GM23248 (cell line): ENCODE results near the gene SLC43A1.

Experiments used
- EZH2 ChIP-seq: fragments of 200-600 bp; sonication (generic); IDR thresholded peaks from 2 replicates; pipeline ENCODE4 v1.6.1; 2018; ENCODE audit warnings: antibody characterized with exemption, mild to moderate bottlenecking; ENCODE audit not compliant: insufficient read depth, poor library complexity, severe bottlenecking
- EZH2phosphoT487 ChIP-seq: fragments of 200-600 bp; sonication (generic); IDR thresholded peaks from 2 replicates; pipeline ENCODE4 v1.6.1; 2018; ENCODE audit warnings: antibody characterized with exemption, moderate library complexity, mild to moderate bottlenecking, low read depth; ENCODE audit not compliant: insufficient read depth

DNA sequence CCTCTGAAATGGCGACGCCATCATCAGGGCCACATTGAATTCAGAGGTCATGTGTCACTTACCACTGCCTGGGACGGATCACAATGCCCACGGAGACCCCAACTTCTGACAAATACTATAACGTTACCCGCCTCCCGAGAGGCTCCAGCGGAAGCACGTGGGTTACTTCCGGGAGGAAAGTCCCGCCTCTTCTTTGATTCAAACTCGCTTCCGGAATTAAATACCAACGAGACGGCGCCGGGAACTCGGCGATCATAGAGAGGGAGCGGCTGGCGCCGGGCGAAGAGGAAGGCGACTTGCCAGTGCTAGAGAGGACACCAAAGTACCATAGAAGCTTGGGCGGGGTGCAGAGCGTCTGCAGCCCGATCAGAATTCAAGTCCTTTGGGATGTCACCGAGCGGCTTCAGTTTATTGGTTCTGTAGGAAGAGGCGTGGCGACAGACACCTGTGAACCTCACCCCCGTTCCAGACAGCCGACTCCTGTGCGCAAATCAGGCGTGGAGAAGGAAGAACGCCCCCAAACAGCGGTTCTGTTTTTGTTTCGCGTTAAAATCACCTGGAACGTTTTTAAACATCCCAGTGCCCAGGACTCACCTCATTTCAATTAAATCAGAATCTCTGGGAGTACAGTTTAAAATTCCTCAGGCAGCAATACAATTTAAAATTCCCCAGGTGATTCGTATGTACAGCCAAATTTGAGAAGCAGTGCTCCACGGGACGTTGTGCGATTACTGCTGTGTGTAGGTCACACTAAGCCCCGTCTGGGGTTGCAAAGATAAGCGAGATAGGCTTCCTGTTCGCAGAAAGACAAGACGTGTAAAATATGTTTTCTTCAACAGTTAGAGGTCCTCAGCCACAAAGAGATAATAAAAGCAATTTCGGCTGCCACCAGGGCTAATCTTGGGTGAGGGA, 15.3 kb upstream of the SLC43A1 start, which contains the start of gene TIMM10:
- TF ChIP-seq EZH2phosphoT487 (no peak), EZH2 (no peak)
